ENCODE measurements around the gene R3HCC1L. TPM values are rescaled to one million over a fixed set of nuclear protein-coding genes. Genes with fewer than 3 reads are reported as not detected.

The R3HCC1L gene
- total RNA-seq, 1 experiment from 2014 or later: 11.8 TPM

- DNase-seq: no peak
- Mint-ChIP-seq H3K4me3 (ENCODE audit: low read depth, unreplicated experiment) (no peak overlapping the region), H3K4me1 (ENCODE audit: low read depth, unreplicated experiment) (no peaks in the 10 kb centered on the region), H3K9me3 (ENCODE audit: low read depth, unreplicated experiment) (no peaks in the 10 kb centered on the region), H3K27ac (ENCODE audit: unreplicated experiment) (no peak overlapping the region), H3K36me3 (ENCODE audit: insufficient read depth, unreplicated experiment) (no peaks in the 10 kb centered on the region), H3K27me3 (ENCODE audit: unreplicated experiment) (peaks cover 9% of the 10 kb centered on the region)
- TF ChIP-seq, protein P1, sequence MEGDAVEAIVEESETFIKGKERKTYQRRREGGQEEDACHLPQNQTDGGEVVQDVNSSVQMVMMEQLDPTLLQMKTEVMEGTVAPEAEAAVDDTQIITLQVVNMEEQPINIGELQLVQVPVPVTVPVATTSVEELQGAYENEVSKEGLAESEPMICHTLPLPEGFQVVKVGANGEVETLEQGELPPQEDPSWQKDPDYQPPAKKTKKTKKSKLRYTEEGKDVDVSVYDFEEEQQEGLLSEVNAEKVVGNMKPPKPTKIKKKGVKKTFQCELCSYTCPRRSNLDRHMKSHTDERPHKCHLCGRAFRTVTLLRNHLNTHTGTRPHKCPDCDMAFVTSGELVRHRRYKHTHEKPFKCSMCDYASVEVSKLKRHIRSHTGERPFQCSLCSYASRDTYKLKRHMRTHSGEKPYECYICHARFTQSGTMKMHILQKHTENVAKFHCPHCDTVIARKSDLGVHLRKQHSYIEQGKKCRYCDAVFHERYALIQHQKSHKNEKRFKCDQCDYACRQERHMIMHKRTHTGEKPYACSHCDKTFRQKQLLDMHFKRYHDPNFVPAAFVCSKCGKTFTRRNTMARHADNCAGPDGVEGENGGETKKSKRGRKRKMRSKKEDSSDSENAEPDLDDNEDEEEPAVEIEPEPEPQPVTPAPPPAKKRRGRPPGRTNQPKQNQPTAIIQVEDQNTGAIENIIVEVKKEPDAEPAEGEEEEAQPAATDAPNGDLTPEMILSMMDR (IDR thresholded peaks at IDR 0.05; ENCODE audit: unreplicated experiment): no peak
- intact Hi-C loops (cut with micrococcal nuclease; ENCODE audit: unreplicated experiment): no loop called here
- no TSS peak for BruUV-seq (replicated peaks)
- CTCF ChIA-PET: no interaction called here
Observed at GRCh38 chr10:98287321-98287720, 152.9 kb downstream of the R3HCC1L start.

DNA sequence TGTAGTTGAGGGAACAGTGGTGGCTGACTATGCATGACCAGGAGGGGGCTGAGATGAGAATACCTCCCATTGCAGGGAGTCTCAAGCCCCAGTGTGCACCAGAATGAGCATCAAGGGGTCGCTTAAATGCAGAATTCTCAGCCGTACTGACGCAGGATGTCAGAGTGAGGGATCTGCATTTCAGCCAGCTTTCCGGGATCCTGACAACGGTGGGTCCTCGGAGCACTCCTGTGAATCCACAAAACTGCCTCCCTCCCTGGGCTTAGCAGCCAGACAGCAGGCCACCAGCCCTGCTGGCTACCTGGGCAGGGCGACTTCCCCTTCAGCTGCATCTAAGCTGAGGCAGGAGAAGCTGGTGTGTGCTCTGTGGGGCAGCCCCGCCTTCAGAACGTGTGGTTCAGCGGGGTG, 155.3 kb downstream of the R3HCC1L start:
- Mint-ChIP-seq H3K27ac (ENCODE audit: unreplicated experiment) (no peak overlapping the region), H3K27me3 (ENCODE audit: unreplicated experiment) (peaks cover 9% of the 10 kb centered on the region), H3K36me3 (ENCODE audit: insufficient read depth, unreplicated experiment) (no peaks in the 10 kb centered on the region), H3K9me3 (ENCODE audit: low read depth, unreplicated experiment) (no peaks in the 10 kb centered on the region), H3K4me1 (ENCODE audit: low read depth, unreplicated experiment) (peaks cover 7% of the 10 kb centered on the region), H3K4me3 (ENCODE audit: low read depth, unreplicated experiment) (no peak overlapping the region)
- TF ChIP-seq, protein P1 (IDR thresholded peaks at IDR 0.05; ENCODE audit: unreplicated experiment): no peak
- no TSS peak for BruUV-seq (replicated peaks)
- intact Hi-C loops (cut with micrococcal nuclease; ENCODE audit: unreplicated experiment): no loop called here
- CTCF ChIA-PET: no interaction called here
- DNase-seq: no peak

DNA sequence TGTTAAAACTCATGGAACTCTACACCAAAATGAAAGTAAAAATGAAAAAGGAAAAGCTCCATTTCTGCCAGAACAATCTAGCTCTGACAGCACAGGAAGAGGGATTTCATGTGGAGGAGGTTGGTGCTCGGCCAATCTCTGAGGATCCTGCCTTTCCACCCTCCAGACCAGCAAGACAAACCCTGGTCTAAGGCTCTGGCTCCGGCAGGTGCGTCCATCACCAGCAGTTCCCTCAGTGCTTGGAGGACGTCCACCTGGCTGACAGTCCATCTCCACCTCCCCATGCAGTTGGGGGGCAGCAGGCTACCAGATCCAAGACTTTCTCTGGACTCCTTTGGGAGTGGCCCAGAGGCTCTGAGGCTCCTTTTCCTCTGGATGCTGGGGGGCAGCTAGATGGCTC, 158.5 kb downstream of the R3HCC1L start:
- H3K27ac Mint-ChIP-seq (ENCODE audit: unreplicated experiment): no peak overlapping the region
- no peaks in the 10 kb centered on the region for H3K36me3 Mint-ChIP-seq (ENCODE audit: insufficient read depth, unreplicated experiment)
- no peak overlapping the region for H3K4me3 Mint-ChIP-seq (ENCODE audit: low read depth, unreplicated experiment)
- CTCF ChIA-PET: no interaction called here
- intact Hi-C loops (cut with micrococcal nuclease; ENCODE audit: unreplicated experiment): no loop called here
- H3K27me3 Mint-ChIP-seq (ENCODE audit: unreplicated experiment): peaks cover under 1% of the 10 kb centered on the region
- H3K4me1 Mint-ChIP-seq (ENCODE audit: low read depth, unreplicated experiment): peaks cover 16% of the 10 kb centered on the region
- no TSS peak for BruUV-seq (replicated peaks)
- TF ChIP-seq, protein P1 (IDR thresholded peaks at IDR 0.05; ENCODE audit: unreplicated experiment): no peak
- H3K9me3 Mint-ChIP-seq (ENCODE audit: low read depth, unreplicated experiment): no peaks in the 10 kb centered on the region
- DNase-seq: no peak

- H3K4me1 Mint-ChIP-seq (ENCODE audit: low read depth, unreplicated experiment): peaks cover 16% of the 10 kb centered on the region
- no peak overlapping the region for H3K4me3 Mint-ChIP-seq (ENCODE audit: low read depth, unreplicated experiment)
- H3K27me3 Mint-ChIP-seq (ENCODE audit: unreplicated experiment): peaks cover 8% of the 10 kb centered on the region
- no peak for DNase-seq
- no peaks in the 10 kb centered on the region for H3K36me3 Mint-ChIP-seq (ENCODE audit: insufficient read depth, unreplicated experiment)
- H3K27ac Mint-ChIP-seq (ENCODE audit: unreplicated experiment): no peak overlapping the region
- H3K9me3 Mint-ChIP-seq (ENCODE audit: low read depth, unreplicated experiment): no peaks in the 10 kb centered on the region
- intact Hi-C loops (cut with micrococcal nuclease; ENCODE audit: unreplicated experiment): no loop called here
- BruUV-seq (replicated peaks): no TSS peak
- TF ChIP-seq, protein P1 (IDR thresholded peaks at IDR 0.05; ENCODE audit: unreplicated experiment): no peak
- CTCF ChIA-PET: no interaction called here
Observed at GRCh38 chr10:98293550-98294269, 159.3 kb downstream of the R3HCC1L start.

Data from Calu3 (cell line).